ENCODE data around the gene GNPAT. TPM values are rescaled to one million over a fixed set of nuclear protein-coding genes. Genes with fewer than 3 reads are reported as not detected.

Gene GNPAT
- total RNA-seq, 1 experiment from 2014 or later = 52.7 TPM

- peaks cover 7% of the 10 kb centered on the region for H3K9me3 Mint-ChIP-seq (ENCODE audit: low read depth, unreplicated experiment)
- peak overlapping the region; percentile 87 for H3K27ac Mint-ChIP-seq (ENCODE audit: unreplicated experiment)
- TF ChIP-seq, protein P1, sequence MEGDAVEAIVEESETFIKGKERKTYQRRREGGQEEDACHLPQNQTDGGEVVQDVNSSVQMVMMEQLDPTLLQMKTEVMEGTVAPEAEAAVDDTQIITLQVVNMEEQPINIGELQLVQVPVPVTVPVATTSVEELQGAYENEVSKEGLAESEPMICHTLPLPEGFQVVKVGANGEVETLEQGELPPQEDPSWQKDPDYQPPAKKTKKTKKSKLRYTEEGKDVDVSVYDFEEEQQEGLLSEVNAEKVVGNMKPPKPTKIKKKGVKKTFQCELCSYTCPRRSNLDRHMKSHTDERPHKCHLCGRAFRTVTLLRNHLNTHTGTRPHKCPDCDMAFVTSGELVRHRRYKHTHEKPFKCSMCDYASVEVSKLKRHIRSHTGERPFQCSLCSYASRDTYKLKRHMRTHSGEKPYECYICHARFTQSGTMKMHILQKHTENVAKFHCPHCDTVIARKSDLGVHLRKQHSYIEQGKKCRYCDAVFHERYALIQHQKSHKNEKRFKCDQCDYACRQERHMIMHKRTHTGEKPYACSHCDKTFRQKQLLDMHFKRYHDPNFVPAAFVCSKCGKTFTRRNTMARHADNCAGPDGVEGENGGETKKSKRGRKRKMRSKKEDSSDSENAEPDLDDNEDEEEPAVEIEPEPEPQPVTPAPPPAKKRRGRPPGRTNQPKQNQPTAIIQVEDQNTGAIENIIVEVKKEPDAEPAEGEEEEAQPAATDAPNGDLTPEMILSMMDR (IDR thresholded peaks at IDR 0.05; ENCODE audit: unreplicated experiment) = no peak
- BruUV-seq (replicated peaks) = TSS peak; percentile 57
- CTCF ChIA-PET = no interaction called here
- H3K4me3 Mint-ChIP-seq (ENCODE audit: low read depth, unreplicated experiment) = peak overlapping the region; percentile 94
- no peaks in the 10 kb centered on the region for H3K27me3 Mint-ChIP-seq (ENCODE audit: unreplicated experiment)
- peaks cover 49% of the 10 kb centered on the region for H3K4me1 Mint-ChIP-seq (ENCODE audit: low read depth, unreplicated experiment)
- DNase-seq = no peak
- intact Hi-C loops (cut with micrococcal nuclease; ENCODE audit: unreplicated experiment) = loop anchor here (5.0 kb wide), 1 partner anchor 362 kb away; no protein-coding TSS in a partner anchor
- peaks cover 41% of the 10 kb centered on the region for H3K36me3 Mint-ChIP-seq (ENCODE audit: insufficient read depth, unreplicated experiment)
These were observed 505 bp upstream of the GNPAT start for GRCh38 chr1:231240531-231240882.

DNA sequence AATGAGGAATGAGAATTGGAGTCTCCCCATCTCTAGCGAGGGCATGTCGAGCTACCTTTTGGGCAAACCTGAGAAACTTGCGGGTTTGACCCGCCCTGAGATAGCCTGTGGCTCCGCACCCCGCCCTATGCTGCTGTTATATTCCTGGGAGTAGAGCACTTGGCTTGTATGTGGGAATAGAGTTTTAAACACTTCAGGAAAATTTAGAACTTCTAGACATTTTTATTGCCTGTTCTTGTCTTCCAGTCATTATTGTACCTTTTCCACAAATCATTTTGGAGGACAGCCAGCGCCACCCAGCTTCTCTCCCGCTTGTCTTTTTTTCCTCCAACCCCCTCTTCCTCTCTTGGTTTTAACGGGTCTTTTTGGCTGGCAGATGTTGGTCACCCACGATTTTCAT lies 738 bp downstream of the GNPAT start:
- Mint-ChIP-seq H3K27me3 (ENCODE audit: unreplicated experiment) (no peaks in the 10 kb centered on the region), H3K9me3 (ENCODE audit: low read depth, unreplicated experiment) (peaks cover 7% of the 10 kb centered on the region), H3K4me1 (ENCODE audit: low read depth, unreplicated experiment) (peaks cover 40% of the 10 kb centered on the region), H3K36me3 (ENCODE audit: insufficient read depth, unreplicated experiment) (peaks cover 45% of the 10 kb centered on the region), H3K4me3 (ENCODE audit: low read depth, unreplicated experiment) (peak overlapping the region; percentile 94), H3K27ac (ENCODE audit: unreplicated experiment) (peak overlapping the region; percentile 87)
- BruUV-seq (replicated peaks) = TSS peak; percentile 41
- TF ChIP-seq, protein P1 (IDR thresholded peaks at IDR 0.05; ENCODE audit: unreplicated experiment) = no peak
- DNase-seq = peak; percentile 23
- intact Hi-C loops (cut with micrococcal nuclease; ENCODE audit: unreplicated experiment) = loop anchor here (2.0 to 5.0 kb wide), 2 partner anchors 93 to 361 kb away; no protein-coding TSS in a partner anchor
- CTCF ChIA-PET = interaction anchor here (1.1 kb wide), 1 partner anchor 93 kb away, joined by 3 read pairs; no protein-coding TSS in a partner anchor

DNA sequence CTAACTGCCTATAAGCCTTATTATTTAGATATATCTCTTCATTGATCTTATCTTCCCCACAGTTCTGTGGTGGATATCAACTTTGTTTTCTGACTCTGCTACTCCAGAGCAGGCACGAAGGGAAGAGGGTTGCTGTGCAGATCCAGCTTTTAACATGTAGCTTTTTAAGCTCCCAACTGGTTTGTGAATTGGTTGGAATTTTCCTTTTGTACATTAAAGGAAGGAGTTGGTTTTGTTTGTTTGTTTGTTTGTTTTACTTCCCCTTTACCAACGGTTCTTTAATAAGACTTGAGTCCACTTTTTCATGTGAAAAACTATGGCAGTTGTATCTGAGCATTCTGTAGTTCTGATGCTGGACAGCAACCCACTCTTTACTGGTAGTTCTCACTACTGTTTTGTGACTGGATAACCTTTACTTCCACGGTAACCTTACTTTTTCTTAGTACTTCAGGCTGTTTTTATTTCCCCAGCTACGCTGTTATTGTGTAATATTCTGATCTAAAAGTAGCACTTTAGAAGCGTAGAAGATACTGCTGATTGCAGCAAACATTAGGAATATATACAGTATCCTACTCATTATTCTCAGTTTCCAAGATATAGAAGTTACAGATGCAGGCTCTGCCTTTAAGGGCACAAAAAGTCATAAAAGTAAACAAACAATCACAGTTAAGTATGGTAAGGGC lies 1.6 kb downstream of the GNPAT start:
- peak overlapping the region; percentile 87 for H3K27ac Mint-ChIP-seq (ENCODE audit: unreplicated experiment)

GRCh38 chr1:231248778-231249177 lies 7.8 kb downstream of the GNPAT start:
- Mint-ChIP-seq H3K27me3 (ENCODE audit: unreplicated experiment) (no peaks in the 10 kb centered on the region), H3K9me3 (ENCODE audit: low read depth, unreplicated experiment) (peaks cover 13% of the 10 kb centered on the region), H3K36me3 (ENCODE audit: insufficient read depth, unreplicated experiment) (peaks cover 14% of the 10 kb centered on the region), H3K4me3 (ENCODE audit: low read depth, unreplicated experiment) (no peak overlapping the region), H3K27ac (ENCODE audit: unreplicated experiment) (no peak overlapping the region), H3K4me1 (ENCODE audit: low read depth, unreplicated experiment) (peaks cover 11% of the 10 kb centered on the region)
- intact Hi-C loops (cut with micrococcal nuclease; ENCODE audit: unreplicated experiment) = no loop called here
- CTCF ChIA-PET = interaction anchor here (0.5 kb wide), 2 partner anchors 10 to 176 kb away, joined by 3 to 4 read pairs; no protein-coding TSS in a partner anchor
- BruUV-seq (replicated peaks) = no TSS peak
- DNase-seq = no peak
- TF ChIP-seq, protein P1 (IDR thresholded peaks at IDR 0.05; ENCODE audit: unreplicated experiment) = no peak

More for the DNA sequence above, 1.6 kb downstream of the GNPAT start:
- DNase-seq = no peak
- Mint-ChIP-seq H3K27me3 (ENCODE audit: unreplicated experiment) (no peaks in the 10 kb centered on the region), H3K36me3 (ENCODE audit: insufficient read depth, unreplicated experiment) (peaks cover 41% of the 10 kb centered on the region), H3K9me3 (ENCODE audit: low read depth, unreplicated experiment) (peaks cover 7% of the 10 kb centered on the region), H3K4me1 (ENCODE audit: low read depth, unreplicated experiment) (peaks cover 40% of the 10 kb centered on the region), H3K4me3 (ENCODE audit: low read depth, unreplicated experiment) (peak overlapping the region; percentile 94)
- CTCF ChIA-PET = no interaction called here
- TF ChIP-seq, protein P1 (IDR thresholded peaks at IDR 0.05; ENCODE audit: unreplicated experiment) = no peak
- no TSS peak for BruUV-seq (replicated peaks)
- intact Hi-C loops (cut with micrococcal nuclease; ENCODE audit: unreplicated experiment) = loop anchor here (2.0 to 5.0 kb wide), 2 partner anchors 92 to 360 kb away; no protein-coding TSS in a partner anchor
